Activated CD4-positive, alpha-beta T cell treated with anti-CD3 and anti-CD28 coated beads for 24 hours (primary cell): ENCODE data around the gene SLC25A30.
"Not testable (repeated sequence)": the region's sequence is repeated elsewhere in the genome, so short reads cannot be mapped to it uniquely, and the experiment has no call there.

Experiments
- DNase-seq, 2 donors: peaks; one replicate each; pipeline ENCODE4 v3.0.0-alpha.2; 2020; ENCODE audit warnings: low read depth in 2 of 2

Gene SLC25A30

DNA sequence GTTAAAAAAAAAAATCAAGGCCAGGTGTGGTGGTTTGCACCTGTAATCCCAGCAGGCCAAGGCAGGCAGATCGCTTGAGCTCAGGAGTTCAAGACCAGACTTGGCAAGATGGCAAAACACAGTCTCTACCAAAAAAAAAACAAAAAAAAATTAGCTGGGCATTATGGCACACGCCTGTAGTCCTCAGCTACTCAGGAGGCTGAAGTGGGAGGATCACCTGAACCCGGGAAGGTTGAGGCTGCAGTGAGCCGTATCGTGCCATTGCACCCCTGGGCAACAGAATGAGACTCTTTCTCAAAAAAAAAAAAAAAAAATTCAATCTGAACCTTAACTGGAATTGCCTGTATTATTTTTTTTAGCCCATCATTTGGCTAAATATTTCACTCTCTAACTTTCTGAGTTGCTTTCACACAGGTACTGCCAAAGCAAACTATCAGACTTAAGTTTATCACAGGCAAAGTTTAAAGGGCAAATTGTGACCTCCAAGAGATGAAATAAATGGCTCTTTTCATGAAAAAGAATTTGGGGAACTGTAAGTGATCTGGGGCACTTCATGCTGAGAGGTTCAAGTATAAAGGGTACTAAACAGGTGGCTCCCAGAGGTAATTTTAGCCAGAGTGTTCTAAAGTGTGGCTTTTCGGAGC lies 14.7 kb upstream of the SLC25A30 start:
- DNase-seq: no peak

DNA sequence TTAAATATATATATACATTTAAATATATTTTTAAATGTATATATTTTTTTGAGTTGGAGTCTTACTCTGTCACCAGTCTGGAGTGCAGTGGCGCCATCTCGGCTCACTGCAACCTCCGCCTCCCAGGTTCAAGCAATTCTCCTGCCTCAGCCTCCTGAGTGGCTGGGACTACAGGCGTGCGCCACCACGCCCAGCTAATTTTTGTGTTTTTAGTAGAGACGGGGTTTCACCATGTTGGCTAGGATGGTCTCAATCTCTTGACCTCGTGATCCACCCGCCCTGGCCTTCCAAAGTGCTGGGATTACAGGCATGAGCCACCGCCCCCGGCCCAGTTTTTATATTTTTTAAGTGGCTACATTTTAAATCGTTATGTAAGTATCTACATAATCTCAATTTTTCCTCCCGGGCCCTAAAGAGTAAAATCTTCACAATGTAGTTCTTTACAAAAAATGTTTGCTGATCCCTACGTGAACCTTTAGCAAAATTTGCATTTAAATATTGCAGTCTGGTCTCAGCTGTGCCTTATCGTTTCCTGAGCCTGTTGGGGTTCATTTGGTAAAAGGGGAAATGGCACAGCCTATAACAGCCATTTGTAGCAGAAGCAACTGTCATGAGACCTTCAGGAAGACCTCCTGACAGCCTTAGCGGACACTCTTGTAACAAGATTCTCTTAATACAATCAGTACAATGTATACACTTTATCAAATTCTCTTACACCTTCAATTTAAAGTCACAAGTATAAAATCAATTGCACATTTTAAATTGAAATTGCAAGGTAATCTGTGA lies 8.1 kb upstream of the SLC25A30 start:
- DNase-seq: not testable (repeated sequence)

DNA sequence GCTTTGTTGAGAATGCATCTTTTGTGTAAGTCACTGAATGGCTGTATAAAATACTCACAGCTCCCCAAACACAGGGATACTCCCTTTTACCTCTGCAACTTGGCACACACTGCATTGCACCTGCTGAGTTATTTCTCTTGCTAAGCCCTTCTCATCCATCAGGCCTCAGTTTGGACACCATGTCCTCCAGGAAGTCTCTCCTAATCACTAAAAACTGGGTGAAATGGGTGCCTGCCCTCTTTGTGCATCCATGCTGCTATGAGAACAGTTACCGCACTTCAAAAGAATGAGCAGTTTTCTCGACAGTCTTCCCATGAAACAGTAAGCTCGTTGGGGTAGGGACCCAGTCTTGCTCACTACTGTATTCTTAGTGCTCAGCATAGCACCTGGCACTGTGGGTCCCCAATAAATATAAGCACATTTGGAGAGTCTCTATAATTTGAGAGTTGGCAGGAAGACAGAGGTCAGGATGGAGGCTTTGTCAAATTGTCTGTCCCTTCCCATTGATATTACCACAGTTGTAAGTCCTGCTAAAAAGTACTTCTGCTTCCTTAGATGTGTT lies 4.6 kb upstream of the SLC25A30 start:
- DNase-seq: no peak

DNA sequence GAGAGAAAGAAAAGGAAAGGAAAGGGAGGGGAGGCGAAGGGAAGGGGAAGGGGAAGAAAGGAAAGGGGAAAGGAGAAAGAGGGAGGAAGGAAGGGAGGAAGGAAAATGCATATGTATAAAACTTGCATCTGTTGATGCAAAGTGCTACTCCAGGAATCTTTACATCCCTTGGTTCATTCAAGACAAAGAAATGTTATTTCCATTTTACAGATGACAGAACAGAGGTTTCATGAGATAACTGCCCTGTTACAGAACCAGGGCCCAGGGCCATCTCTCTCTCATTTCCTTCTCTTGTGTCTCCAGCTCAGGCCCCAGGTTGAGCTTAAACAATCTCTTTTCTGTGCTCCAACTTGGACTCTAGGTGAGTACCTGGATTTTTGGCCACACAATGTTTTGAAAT lies 1.8 kb upstream of the SLC25A30 start:
- DNase-seq: no peak

DNA sequence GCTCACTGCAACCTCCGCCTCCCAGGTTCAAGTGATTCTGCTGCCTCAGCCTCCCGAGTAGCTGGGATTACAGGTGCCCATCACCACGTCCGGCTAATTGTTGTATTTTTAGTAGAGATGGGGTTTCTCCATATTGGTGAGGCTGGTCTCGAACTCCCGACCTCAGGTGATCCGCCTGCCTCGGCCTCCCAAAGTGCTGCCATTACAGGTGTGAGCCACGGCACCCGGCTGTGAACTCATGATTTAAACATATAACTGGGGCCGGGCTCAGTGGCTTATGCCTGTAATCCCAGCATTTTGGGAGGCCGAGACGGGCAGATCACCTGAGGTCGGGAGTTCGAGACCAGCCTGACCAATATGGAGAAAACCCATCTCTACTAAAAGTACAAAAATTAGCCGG lies 1.2 kb upstream of the SLC25A30 start:
- not testable (repeated sequence) for DNase-seq

DNA sequence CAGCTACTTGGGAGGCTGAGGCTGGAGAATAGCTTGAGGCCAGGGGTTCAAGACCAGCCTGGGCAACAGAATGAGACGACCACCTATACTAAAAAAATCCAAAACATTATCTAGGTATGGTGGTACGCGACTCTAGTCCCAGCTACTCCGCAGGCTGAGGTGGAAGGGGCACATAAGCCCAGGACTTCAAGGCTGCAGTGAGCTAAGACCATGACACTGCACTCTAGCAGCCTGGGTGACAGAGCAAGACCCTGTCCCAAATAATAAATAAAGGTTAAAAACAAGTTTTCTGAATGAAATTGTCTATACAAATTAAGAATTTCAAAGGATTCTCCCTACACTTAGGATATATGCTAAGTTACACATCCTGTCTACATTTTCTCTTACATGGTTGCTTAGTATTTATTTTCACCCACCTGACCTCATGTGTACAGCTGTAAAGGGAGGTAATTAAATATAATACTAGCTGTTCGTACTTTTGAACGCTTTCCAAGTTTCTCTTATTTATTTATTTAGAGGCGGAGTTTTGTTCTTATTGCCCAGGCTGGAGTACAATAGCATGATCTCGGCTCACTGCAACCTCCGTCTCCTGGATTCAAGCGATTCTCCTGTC lies 1.6 kb downstream of the SLC25A30 start:
- no peak for DNase-seq

DNA sequence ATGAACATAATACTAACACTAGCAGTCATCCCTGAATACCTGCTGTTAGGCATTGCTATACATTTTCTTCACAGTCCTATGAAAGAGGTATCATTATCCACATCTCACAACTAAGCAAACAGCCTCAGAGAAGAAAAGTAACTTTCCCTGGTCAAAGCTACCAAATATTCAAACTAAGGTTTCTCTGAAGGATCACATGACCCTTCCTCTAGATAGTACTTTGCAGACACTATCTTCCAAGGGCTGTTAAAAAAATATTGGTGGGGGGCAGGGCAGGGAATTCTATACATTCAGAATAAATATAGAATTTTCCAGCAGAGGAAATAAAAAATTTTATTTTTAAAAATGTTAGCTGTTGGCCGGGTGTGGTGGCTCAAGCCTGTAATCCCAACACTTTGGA lies 3.1 kb downstream of the SLC25A30 start:
- no peak for DNase-seq

DNA sequence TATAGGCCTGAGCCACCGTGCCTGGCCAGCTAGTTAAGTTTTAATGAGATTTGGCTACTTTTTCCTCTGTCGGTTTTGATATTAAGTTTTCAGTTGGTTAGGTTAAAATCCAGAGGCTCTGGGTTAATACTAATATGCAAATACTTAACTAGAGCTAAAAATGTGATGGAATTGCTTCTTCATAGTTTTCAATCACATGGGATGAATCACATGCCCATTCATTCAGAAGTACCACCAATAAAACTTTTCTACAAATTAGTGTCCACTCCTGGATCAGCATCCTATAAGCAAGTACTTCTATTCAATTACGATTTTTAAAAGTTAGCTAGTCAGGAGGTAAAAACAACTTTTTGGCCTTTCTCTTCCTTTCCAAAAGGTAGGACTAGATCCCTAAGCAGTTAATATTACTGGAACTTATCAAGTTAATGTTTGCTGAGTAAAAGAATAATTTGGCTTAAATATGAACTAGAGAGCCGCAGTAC lies 4.3 kb downstream of the SLC25A30 start:
- no peak for DNase-seq

DNA sequence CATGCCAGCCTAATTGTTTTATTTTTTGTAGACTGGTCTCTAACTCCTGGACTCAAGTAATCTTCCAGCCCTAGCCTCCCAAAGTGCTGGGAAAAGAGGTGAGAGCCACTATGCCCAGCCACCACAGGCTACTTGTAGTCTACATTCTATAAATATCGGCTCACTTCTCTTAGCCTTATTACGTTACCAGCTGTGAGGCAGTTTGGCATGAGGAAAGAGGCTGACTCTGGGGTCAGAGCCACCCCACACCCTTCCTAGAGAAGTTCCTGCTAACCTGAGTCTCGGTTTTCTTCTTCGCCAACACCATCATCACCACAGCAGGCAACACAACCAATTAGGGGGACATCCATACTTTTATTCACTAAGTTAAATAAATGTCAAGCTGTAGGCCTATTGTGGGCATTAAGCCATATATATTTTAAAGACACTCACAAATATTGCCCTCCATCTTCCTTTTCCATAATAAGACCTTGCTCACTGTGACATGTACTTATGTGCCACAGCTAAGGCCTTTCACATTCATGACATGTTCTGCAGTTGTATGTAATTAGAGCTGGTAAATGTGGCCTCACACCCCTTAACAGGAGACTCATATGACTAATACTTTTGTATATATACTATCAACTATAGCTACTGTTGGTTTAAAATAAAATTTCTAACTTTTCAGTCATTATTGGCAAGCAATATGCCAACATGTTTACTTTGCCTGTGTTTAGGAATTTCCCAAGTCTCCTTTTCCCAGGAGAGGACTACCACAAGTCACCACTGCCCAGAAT lies 5.7 kb downstream of the SLC25A30 start:
- no peak for DNase-seq

DNA sequence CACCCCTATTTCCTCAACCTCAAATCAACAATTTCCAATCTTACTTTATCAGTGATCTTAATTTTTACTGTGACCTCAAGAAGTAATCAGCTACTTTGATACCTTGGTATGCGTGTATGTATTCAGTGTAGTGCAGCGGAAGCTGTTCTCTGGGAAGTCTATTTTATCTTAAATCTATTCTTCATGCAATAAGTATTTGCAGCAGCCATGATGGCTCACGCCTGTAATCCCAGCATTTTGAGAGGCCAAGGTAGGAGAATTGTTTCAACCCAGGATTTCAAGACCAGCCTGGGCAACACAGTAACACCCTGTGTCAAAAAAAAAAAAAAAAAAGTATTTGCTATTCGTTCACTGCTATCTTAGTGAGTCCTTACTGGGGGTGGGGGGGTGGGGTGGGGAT lies 6.5 kb downstream of the SLC25A30 start:
- DNase-seq: no peak

DNA sequence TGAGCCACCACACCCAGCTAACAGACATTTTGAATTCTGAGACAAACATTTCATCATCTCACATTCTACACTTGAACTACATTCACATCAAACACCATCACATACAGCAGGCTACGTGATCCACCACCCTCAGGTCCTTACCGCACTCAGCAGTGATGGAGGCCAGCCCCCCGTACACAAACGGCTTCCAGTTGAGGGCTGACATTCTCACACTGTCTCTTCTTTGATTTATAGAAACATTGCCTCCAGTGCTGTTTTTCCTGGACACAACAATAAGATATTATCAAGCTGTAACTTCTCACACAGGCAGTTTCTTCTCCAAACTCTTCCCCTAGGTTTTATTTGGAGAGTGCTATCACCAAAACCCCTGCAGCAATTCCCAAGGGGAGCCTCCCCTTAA lies 7.0 kb downstream of the SLC25A30 start:
- DNase-seq: no peak

DNA sequence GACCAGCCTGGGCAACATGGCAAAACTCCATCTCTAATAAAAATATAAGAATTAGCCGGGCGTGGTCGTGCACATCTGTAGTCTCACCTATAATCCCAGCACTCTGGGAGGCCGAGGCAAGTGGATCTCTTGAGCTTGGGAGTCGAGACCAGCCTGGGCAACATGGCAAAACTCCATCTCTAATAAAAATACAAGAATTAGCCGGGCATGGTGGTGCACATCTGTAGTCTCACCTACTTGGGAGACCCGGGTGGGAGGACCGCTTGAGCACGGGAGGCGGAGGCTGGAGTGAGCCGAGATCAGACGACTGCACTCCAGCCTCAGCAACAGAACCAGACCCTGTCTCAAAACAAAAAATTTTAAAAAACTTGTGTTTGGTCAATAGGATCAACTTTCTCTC lies 7.7 kb downstream of the SLC25A30 start:
- DNase-seq: no peak

DNA sequence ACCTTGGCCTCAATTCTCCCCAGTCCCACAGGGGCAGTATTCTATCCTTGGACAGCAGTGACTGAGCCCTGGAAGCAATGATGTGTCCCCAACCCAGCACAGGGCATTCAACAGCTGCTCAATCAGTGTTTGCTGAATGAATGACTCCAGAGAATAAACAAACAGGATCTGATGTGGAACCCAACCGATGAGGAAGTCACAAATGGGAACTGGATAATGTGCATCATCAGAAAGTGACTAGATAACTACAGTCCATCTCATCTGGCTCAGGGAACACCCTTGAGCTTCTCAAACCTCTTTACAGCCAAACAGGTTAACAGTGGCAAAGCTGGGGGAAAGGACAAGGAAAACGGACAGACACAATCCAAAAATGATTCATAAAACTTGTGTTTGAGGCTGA lies 8.2 kb downstream of the SLC25A30 start:
- no peak for DNase-seq

DNA sequence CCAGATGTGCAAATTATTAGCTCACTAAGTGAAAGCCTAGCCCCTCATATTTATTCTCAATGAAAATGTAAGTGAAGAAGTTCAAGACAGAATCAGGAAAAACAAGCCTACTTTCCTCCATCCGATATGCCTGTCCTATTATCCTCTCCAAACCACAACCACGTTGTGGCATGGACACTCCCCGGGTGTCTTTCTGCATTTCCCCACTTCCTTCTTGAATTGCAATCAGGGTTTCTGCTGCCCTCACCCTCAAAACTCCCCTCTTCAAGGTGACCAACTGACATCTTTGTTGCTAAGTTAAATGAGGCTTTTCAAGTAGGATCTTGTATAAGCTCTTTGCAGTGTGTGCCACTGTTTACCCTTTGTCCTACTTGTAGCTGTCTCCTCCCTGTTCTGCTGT lies 11.8 kb downstream of the SLC25A30 start:
- no peak for DNase-seq

DNA sequence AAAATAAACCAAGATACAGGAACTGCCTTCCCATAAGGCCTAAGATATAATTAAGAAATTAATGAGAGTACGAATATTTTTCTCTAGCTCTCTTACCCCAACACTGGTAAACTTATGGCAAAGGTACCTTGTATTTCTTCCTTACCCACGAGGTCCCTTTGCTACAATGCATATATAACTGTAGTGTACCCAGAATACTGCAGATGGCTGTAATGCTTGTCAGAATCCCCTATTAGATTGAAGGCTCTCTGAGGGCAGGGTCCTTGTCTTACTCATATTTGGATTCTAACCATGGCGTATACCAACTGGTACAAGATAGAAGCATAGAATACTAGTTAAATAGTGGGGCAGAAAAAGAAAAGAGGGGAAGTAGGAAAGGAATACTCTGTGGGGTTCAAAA lies 15.1 kb downstream of the SLC25A30 start:
- no peak for DNase-seq

DNA sequence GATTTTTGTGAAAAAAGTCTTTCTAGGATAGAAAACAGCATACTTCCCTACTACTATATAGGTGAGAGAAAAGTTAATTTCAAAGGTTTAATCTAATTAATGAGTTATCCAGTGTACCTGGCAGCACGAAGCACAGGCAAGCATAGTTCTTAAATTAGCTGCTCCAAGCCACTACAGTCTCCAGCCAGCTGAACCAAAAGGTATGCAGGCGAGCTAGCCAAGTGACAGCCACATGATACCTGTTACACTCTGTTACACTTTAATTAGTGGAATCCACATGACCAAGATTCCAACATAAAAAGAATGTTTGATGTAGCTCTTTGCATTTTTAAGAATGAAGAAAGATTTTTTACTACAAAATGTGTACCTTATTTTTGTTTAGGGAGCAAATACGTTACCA lies 15.5 kb downstream of the SLC25A30 start:
- no peak for DNase-seq

DNA sequence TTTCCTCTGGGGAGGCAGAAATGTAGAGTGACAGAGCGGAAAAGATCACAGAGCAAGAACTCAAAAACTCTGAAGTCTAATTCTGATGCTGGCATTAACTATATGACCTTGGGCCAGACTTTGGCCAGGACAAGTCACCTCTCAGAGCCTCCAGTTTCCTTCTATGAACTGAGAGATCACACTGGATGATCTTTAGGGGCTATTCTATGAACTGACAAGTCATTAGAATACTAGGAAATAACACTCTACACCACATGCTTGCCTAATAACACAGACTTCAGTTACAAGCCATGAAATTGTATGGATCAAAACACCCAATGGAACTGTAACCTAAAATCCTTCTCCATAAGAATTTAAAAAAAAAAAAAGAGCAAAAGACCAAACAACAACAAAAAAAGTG lies 16.9 kb downstream of the SLC25A30 start:
- DNase-seq: no peak

DNA sequence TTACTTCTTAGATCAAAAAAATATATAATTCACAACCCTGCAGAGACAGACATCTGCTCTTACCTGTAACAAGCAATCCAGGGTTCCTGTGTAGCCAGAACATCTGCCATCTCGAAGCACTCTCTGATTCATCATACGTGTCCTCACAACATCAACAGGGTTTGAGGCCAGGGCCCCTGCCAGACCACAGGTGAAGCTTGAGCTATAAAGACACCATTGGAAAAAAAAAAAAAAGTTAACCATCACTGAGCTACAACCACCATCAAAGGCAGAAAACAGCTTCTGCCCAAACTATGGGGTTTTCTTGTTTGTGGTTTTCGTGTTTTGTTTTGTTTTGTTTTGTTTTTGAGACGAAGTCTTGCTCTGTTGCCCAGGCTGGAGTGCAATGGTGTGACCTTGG lies 19.3 kb downstream of the SLC25A30 start:
- no peak for DNase-seq

DNA sequence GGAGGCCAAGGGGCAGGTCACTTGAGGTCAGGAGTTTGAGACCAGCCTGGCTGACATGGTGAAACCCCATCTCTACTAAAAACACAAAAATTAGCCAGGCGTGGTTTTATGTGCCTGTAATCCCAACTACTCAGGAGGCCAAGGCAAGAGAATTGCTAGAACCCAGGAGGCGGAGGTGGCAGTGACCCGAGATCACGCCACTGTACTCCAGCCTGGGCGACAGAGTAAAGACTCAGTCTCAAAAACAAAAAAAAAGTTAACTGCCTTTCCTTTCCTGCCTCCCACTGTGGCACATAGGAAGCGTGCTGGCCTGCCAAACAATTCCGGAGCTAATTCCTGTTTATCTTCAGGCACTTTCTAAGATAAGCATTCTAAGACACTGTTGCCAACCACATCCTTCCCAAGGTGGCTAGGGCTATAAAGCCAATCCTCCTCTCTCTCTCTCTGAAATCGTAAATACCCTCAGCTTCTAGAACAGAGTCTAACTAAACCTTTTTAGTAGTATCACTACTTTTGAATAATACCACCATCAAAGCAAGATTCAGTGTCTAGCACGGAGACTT lies 21.6 kb downstream of the SLC25A30 start:
- no peak for DNase-seq

DNA sequence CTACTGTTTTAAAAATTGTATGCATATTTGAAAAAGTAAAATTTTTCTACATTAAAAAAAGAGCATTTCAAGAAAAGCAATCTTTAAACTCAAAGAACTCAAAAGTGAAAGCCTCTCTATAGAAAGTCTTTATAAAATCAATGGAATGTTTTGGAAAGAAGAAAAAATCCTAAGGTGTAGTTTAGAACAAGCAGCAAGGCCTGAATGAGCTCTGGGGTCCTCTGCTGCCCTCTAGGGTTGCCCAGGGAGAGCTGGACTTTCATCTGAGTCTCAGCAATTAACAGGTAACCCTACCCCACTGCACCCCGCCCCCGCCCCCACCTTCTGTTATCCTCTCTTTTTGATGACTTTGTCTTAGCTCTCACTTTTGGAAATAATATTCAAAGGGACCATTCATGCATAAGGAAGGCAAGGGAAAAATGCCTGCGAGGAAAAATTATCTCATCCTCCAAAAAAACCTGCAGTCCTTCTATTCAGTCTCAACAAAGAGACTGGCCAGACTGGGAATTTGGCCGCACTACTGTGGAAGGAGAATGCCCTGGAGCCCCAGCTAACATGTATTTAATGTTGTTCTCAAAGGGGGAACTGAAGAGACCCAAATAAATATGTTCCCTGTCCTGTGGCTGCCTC lies 24.1 kb downstream of the SLC25A30 start:
- DNase-seq: no peak

DNA sequence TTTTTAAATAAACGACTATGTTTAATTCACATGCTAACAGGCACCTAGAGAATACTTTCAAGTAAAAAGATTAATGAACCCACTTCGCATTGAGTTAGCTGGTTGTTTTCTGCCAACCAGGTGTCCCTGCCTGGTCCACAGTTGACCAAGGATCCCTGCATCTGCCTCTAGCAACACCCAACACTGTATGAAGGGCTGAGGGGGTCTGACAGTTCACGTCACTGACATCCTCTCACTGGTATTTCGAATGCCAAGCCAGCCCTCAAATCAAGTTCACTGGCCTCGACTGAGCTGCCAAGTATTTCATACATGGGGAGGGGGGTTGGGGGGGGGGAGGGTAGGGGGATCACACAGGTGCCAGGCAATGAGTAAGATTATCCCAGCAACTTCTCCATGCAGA lies 25.4 kb downstream of the SLC25A30 start:
- DNase-seq: no peak
